Upper lobe of left lung (tissue), 4 donors: ENCODE data around the gene DRC1.

Source experiments
- CTCF ChIP-seq, 6 experiments: fragments of 450-650 bp in 4 of 6; fragments of 200-600 bp in 2 of 6; sonication (generic) in 2 of 6; IDR thresholded peaks; one replicate each; pipeline ENCODE4 v1.5.1; 2016 to 2019; ENCODE audit warnings: antibody characterized with exemption in 6 of 6
- EP300 ChIP-seq, 4 donors: sonication (generic); formaldehyde crosslinking; IDR thresholded peaks; one replicate each; pipeline ENCODE4 v1.5.1; 2017; ENCODE audit warnings: antibody characterized with exemption in 4 of 4, control low read depth in 2 of 4
- POLR2AphosphoS5 ChIP-seq, 2 donors: sonication (generic); formaldehyde crosslinking; IDR thresholded peaks; one replicate each; pipeline ENCODE4 v1.5.1; 2017; ENCODE audit warnings: antibody characterized with exemption in 2 of 2

- TF ChIP-seq EP300 (IDR thresholded peaks at IDR 0.05) (no peak), CTCF (IDR thresholded peaks at IDR 0.05) (no peak), POLR2AphosphoS5 (IDR thresholded peaks at IDR 0.05) (no peak)
Measured at GRCh38 chr2:26474261-26474785, 72.6 kb downstream of the DRC1 start.
